NCI-H510A treated with DMSO at 0.1 percent for 48 hours (cell line): ENCODE results near the gene CTRB2.

Experiments used
- DNase-seq: peaks from one replicate; lab custom pipeline; 2025; lab: John Stamatoyannopoulos, UW

CTRB2 gene

DNA sequence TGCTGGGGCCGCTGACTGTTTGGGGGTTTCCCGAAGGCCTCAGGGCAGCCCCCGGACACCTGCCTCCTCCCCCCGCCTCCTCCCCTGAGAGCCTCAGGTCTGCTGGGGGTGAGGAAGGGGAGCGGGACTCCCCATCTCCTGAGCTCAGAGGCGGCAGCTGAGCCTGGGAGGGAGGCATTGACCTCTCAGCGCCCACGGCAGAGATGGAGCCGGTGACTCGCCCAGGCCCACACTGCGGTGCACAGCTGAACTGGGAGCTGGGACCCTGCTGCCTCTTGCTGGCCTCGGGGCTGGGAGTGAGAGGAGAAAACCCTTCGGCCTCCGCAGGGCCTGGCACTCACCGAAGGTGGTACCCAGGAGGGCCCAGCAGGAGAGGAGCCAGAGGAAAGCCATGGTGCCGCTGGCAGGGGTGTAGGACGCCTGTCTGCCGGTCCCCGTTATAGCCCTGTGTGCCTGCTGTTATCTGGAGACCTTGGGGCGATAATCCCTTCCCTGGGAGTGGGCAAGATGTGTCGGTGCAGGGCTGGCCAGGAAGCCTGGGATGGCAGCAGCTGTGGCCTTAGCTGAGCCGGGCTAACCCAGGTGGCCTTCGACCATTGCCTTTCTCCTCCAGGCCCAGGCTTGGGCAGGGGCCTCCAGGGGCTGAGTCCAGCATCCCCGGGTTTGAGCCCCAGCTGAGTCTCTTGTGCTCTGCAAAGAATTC, at the start of gene CTRB2:
TSS of gene CTRB2 (minus strand) at position 413 of the 703 bp plus-strand sequence. CDS start at position 393, 20 bp downstream.
- DNase-seq: no peak

- no peak for DNase-seq
Measured at GRCh38 chr16:75256059-75256571, 49.2 kb upstream of the CTRB2 start.

DNA sequence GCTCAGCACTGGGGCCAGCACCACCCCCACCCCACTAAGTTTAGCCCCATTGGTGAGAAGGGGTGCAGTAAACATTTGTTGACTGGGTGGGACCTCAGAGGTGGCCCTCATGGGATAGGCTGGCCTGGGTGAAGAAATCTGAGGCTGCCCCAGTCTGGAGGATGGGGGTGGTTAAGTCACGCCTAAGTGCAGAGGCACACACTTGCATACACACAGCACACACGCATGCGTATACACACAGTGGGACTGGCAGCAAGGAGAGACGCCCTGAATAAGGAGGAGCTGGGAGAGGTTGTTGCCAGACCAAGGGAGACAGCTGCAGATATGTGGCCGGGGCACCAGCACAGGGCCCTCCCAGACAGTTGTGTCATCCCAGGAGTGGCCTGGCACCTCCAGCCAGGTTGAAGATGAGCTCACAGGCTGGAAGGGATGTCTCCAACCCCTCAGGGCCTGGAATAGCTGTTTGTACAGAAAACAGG, 47.4 kb upstream of the CTRB2 start:
- DNase-seq: no peak

GRCh38 chr16:75252946-75253911, 46.3 kb upstream of the CTRB2 start:
- DNase-seq: no peak

GRCh38 chr16:75252049-75252864, 45.3 kb upstream of the CTRB2 start:
- no peak for DNase-seq

DNA sequence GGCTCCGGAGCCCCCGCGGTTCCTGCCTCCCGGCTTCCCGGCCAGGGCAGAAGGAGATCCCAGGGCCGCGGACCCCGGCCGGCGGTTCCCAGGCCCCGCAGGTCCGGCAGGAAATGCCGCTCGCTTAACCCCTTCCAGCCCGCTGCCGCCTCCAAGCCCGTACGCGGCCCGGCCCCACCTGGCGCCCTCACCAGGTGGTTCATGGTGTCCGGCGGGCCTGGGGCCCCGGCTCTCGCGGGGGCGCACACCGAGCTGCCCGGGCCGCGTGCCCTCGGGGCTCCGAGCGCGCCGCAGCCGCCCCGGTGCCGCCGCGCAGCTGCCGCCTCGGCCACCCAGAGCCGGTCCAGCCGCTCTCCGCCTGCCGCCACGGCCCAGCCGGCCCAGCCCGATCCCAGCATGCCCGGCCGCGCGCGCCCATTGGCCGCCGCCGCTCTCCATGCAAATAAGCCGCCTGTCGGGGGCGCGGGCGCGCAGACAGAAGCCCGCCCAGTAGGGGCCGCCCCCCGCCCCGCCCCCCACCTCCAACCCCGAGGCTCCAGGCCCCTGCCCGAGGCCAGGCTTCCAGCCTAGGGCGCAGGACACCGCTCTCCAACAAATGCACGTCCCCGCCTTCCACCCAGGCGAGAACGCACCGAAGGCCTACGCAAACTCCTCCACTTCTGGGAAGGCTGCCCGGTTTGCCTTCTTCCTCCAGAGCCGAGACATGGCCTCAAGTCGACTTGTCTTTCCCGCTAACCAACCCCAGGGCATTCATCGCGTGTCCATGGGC, 44.5 kb upstream of the CTRB2 start, which contains the start of gene BCAR1:
TSS of gene BCAR1 (minus strand) at position 345 of the 769 bp plus-strand sequence. CDS start at position 203, 142 bp downstream.
- peak; percentile 49 for DNase-seq

GRCh38 chr16:75250809-75251279, 43.9 kb upstream of the CTRB2 start:
- no peak for DNase-seq

DNA sequence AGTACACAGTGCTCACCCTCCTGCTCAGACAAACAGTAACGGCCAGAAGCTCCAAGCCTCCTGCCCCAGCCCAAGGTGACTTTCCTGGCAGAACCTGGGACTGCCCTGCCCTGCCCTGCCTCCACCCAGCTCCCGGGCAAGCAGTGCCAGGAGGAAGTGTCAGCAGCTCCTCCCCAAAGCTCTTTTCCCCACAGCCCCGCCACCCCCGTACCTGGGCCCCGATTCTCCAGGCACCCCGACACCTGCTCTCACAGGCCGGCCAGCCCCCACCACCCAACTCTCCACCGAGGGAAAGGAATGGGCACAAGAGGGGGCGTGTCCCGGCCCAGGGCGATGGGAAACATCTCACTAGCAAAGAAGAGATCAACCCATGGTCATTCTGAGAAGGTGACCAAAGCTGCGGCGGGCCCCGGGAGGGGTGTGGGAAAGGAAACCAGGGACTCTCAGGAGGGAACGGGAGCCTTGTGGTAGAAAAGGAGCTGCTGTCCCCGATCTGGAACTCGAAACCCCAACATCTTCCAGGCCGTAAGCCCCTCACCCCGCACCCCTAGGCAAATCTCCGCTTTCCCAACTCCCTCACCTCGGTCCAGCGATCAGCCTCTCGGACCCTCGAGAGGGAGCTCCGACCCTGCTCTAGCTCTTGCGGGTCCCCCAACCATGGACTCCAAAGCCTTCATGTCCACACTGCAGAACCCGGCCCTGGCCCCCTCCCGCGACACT, 43.3 kb upstream of the CTRB2 start:
- no peak for DNase-seq

DNA sequence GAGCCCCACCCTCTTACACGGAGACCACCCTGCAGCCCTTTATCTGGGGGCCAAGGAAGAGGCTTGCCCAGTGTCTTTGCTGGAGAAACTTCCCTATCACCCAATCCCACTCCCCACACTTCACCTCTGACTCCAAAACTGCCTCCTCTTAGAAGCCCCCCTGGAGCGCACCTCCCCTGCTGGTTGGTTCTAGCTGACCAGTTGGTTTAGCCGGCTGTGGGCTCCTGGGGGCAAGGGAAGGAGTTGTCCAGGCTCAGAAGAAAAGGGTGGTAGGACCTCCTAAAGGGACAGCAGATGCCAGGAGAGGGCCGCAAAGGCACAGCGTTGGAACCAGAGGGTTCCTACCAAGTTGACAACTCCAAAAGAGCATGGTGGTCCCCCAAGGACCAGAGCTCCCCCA, 42.5 kb upstream of the CTRB2 start:
- DNase-seq: no peak

- DNase-seq: no peak
Measured at GRCh38 chr16:75248536-75249380, 41.8 kb upstream of the CTRB2 start.

DNA sequence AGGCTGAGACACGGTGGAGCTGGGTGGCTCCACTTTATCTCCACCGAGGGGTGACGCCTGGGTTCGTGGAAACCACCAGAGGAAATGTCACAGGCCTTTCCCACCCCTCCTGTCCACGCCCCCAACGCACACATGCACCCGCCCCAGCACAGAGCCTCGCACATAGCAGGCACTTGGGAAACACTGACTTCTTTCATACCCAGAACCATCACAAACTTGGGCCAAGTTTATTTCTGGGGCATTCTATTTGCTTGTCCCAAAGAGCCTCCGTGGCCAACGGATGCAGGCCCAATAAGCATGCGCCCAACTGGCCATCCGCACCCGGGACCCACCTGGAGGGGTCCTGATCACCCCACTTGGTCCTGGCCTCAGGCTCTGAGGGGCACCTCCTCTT, 41.2 kb upstream of the CTRB2 start:
- no peak for DNase-seq

DNA sequence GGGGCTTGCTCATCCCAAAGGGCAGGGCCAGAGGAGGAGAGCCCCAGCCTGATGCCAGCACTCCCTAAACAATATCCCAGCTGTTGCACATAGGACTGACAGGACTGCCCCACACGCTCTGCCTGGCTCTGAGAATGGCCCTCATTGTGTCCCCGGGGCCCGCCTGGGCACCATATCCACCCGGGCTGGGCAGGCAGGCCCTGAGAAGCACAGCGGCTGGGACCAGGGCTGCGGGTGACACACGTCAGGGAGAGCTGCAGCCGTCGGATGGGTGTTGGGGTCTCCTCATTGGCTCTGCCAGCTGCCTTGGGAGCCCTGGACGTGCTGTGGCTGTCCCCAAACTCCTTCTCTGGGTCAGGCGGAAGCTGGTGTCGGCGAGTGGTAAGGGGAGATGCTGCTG, 40.3 kb upstream of the CTRB2 start:
- no peak for DNase-seq

GRCh38 chr16:75246504-75247205, 39.7 kb upstream of the CTRB2 start:
- no peak for DNase-seq

GRCh38 chr16:75244844-75245758, 38.1 kb upstream of the CTRB2 start:
- DNase-seq: no peak

- no peak for DNase-seq
Measured at GRCh38 chr16:75244225-75244809, 37.4 kb upstream of the CTRB2 start.

DNA sequence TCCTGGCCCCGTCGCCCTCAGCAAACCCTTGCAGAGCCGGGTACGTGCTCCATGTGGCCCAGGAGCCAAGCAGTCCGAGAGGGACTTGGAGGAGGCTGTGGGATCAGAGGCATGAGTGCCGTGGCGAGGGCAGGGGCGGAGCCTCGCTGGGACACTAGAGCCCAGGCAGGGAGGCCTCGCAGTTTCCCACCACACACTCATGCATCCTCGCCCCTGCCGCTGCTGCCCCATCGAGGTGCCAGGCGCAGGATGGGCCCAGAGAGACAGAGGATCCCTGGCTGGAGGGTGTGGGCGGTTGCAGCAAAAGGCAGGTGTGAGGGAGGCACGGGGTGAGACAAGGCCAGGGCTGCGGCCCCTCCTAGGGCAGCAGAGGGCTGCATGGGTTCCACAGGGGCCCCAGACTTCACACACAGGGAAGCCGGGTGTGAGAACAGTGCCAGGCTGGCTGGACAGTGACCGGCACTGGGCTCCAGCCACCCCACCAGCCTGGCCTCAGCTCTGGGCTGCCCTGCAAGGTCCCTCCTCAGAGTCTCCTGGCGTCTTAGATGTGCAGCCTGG, 36.8 kb upstream of the CTRB2 start:
- DNase-seq: no peak
